B cell (primary cell): Measurements from ENCODE around the gene TMEM132D. TPM values are rescaled to one million over a fixed set of nuclear protein-coding genes. Genes with fewer than 3 reads are reported as not detected.

Experiments
- ATAC-seq: fragments of 200-7000 bp; cut with Tn5 transposase; one replicate; pipeline ENCODE4 v1.10.0; 2021; ENCODE audit warnings: low read depth, mild to moderate bottlenecking, moderate number of reproducible peaks, moderate library complexity
- CTCF ChIA-PET: fragments of 350-600 bp; sonication (Branson Sonifier 250); formaldehyde crosslinking; loops from one replicate; lab custom pipeline; 2021; ENCODE audit warnings: antibody characterized with exemption, inconsistent platforms; lab: Charles Lee
- POLR2A ChIA-PET: fragments of 350-600 bp; sonication (Branson Sonifier 250); formaldehyde crosslinking; loops from one replicate; lab custom pipeline; 2021; ENCODE audit warnings: antibody characterized with exemption; lab: Charles Lee
- DNase-seq: peaks from one replicate; pipeline ENCODE4 v3.0.0; 2013
- H2AFZ ChIP-seq: 2 replicates; pipeline ENCODE4 v1.6.1; 2012; ENCODE audit warnings: mild to moderate bottlenecking, low read depth, low read length; ENCODE audit not compliant: insufficient read depth, poor library complexity, severe bottlenecking
- H3K27ac ChIP-seq, 2 donors: 1 replicate in 1 of 2; 2 replicates in 1 of 2; pipeline ENCODE4 v1.5.1; 2012 to 2013; ENCODE audit warnings: low read length in 2 of 2, mild to moderate bottlenecking in 2 of 2, moderate library complexity in 1 of 2
- H3K27me3 ChIP-seq, 4 experiments: fragments of 200-600 bp in 1 of 4; sonication (generic) in 1 of 4; replicated peaks in 1 of 4; 1 replicate in 2 of 4; 2 replicates in 2 of 4; pipeline versions ENCODE4 v1.6.1 to v1.7.0; 2013 to 2016; ENCODE audit warnings: low read length in 3 of 4, mild to moderate bottlenecking in 2 of 4, mixed read lengths in 1 of 4, moderate library complexity in 1 of 4; ENCODE audit not compliant: insufficient read depth in 4 of 4, control insufficient read depth in 3 of 4; ENCODE audit errors: control extremely low read depth in 1 of 4
- H3K36me3 ChIP-seq, 2 experiments: replicated peaks in 1 of 2; 1 replicate in 1 of 2; 2 replicates in 1 of 2; pipeline versions ENCODE4 v1.6.1 to v1.7.1; 2013; ENCODE audit warnings: low read length in 1 of 2; ENCODE audit not compliant: insufficient read depth in 2 of 2, control insufficient read depth in 1 of 2; ENCODE audit errors: control extremely low read depth in 1 of 2, extremely low read depth in 1 of 2
- H3K4me1 ChIP-seq, 2 donors: fragments of 200-600 bp in 1 of 2; sonication (generic) in 1 of 2; 1 replicate in 1 of 2; 2 replicates in 1 of 2; pipeline versions ENCODE4 v1.5.1 to v1.6.1; 2013 to 2017; ENCODE audit warnings: low read length in 2 of 2; ENCODE audit not compliant: control insufficient read depth in 2 of 2, insufficient read depth in 2 of 2
- H3K4me2 ChIP-seq: replicated peaks from 2 replicates; pipeline ENCODE3; 2012; ENCODE audit warnings: mild to moderate bottlenecking, low read depth, low read length; ENCODE audit not compliant: poor library complexity, severe bottlenecking
- H3K4me3 ChIP-seq, 5 experiments: fragments of 200-600 bp in 1 of 5; sonication (generic) in 1 of 5; 1 replicate in 3 of 5; 2 replicates in 2 of 5; pipeline versions ENCODE4 v1.5.1 to v1.7.0; 2011 to 2016; ENCODE audit warnings: low read length in 4 of 5, mild to moderate bottlenecking in 4 of 5, low read depth in 2 of 5, control low read depth in 1 of 5, moderate library complexity in 1 of 5; ENCODE audit not compliant: insufficient read depth in 1 of 5; ENCODE audit errors: control extremely low read depth in 1 of 5, extremely low read depth in 1 of 5
- H3K79me2 ChIP-seq: fragments of 200-600 bp; sonication (generic); one replicate; pipeline ENCODE4 v1.6.0; 2016; ENCODE audit warnings: low read length; ENCODE audit not compliant: control insufficient read depth, insufficient read depth
- H3K9ac ChIP-seq: fragments of 200-600 bp; sonication (generic); 2 replicates; pipeline ENCODE4 v1.6.1; 2017; ENCODE audit warnings: mild to moderate bottlenecking, low read length, moderate library complexity
- H3K9me3 ChIP-seq, 3 donors: one replicate each; pipeline versions ENCODE4 v1.6.1 to v1.7.1; 2013; ENCODE audit warnings: low read length in 2 of 3; ENCODE audit not compliant: control insufficient read depth in 2 of 3, insufficient read depth in 1 of 3; ENCODE audit errors: control extremely low read depth in 1 of 3
- H4K20me1 ChIP-seq: 2 replicates; pipeline ENCODE4 v1.6.0; 2012; ENCODE audit warnings: mild to moderate bottlenecking, low read length; ENCODE audit not compliant: insufficient read depth, control insufficient read depth, poor library complexity, severe bottlenecking
- H3K27ac Mint-ChIP-seq: one replicate; pipeline ENCODE4 v1.8.0; 2021; ENCODE audit warnings: mixed read lengths
- H3K27me3 Mint-ChIP-seq: one replicate; pipeline ENCODE4 v1.8.0; 2021; ENCODE audit warnings: mixed read lengths
- H3K4me1 Mint-ChIP-seq: one replicate; pipeline ENCODE4 v1.8.0; 2021; ENCODE audit warnings: mixed read lengths
- H3K4me3 Mint-ChIP-seq: one replicate; pipeline ENCODE4 v1.8.0; 2021; ENCODE audit warnings: mixed read lengths
- H3K9me3 Mint-ChIP-seq: one replicate; pipeline ENCODE4 v1.8.0; 2022; ENCODE audit warnings: mixed read lengths; ENCODE audit not compliant: insufficient read depth
- EZH2 ChIP-seq: IDR thresholded peaks from 2 replicates; pipeline ENCODE4 v1.6.1; 2012; ENCODE audit warnings: borderline replicate concordance, low read depth, mild to moderate bottlenecking, moderate library complexity, low read length; ENCODE audit not compliant: insufficient read depth, poor library complexity, severe bottlenecking
- WGBS: methylation state at CpG from one replicate; pipeline ENCODE4 v1.1.5; 2013; ENCODE audit warnings: missing lambda C conversion rate; ENCODE audit not compliant: insufficient coverage; 5-methylcytosine and 5-hydroxymethylcytosine counted together
- intact Hi-C: fragments of 100-400 bp; cut with micrococcal nuclease; formaldehyde crosslinking; loops from one replicate; pipeline ENCODE4 v1.10.0; 2022
- polyA plus RNA-seq: library from polyadenylated mRNA; depleted of rRNA; stranded (reverse); fragments of >200 nt; gene quantifications from 2 replicates; pipeline ENCODE4 v1.2.3, GENCODE V29; 2012
- total RNA-seq, 2 donors: library from RNA; stranded (reverse); fragments of 120-200 nt in 1 of 2; gene quantifications; 1 replicate in 1 of 2; 2 replicates in 1 of 2; pipeline versions ENCODE4 v1.2.3 to v1.2.4, GENCODE V29; 2013 to 2022
- TF ChIP-seq, protein P1 (sequence below): fragments of 200-600 bp; IDR thresholded peaks from one replicate; pipeline ENCODE4 v1.8.0; 2022; ENCODE audit warnings: antibody characterized with exemption, mild to moderate bottlenecking

The TMEM132D gene
- total and polyA plus RNA-seq, 2 donors (not counting 1 experiment from before 2014, with no cell fraction given): not detected

DNA sequence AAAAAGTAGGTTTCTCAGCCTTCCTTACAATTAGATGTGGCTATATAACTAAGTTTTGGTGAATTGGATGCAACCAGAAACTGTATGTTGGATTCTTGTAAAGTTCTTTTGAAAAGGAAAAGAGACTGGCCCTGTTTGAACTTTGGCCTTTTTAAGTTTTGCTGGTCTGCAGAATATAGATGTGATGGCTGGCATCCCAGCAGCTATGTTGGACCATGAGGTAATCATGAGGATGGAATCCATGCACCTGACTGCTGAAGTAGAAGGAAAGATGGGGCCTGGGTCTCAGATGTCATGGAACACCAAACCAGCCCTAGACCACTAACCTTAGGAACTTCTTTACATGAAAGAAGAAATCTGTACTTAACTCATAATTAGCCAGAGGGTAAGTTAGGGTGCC, 568.1 kb downstream of the TMEM132D start:
- DNase-seq: no peak
- H3K27ac Mint-ChIP-seq: no peak overlapping the region

DNA sequence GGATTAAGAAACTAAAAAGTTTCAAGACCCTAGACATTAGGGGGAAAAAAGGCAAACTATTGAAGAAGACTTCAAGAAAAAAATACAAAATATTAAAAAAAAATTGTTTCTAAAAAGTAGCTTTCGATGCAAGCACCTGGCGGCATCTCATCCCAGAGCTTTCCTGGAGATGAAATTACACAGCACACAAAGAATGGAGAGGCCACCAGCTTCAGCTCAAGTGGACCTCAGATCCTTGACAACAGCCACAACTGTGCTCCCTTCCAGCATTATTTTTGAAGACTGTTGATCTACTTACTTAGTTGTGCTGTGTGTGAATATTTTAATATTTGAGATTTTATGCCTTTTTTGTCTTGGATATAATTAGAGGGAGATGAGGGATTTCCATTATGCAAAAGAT, 571.5 kb downstream of the TMEM132D start:
- no peak for ATAC-seq
- Histone ChIP-seq H3K79me2 (no peaks in the 10 kb centered on the region), H3K4me3 (no peak overlapping the region), H3K4me2 (no peak overlapping the region), H3K9ac (no peak overlapping the region), H3K27me3 (no peaks in the 10 kb centered on the region), H3K9me3 (peaks cover 0 to 11% (median 4%) of the 10 kb centered on the region in 3 donors), H4K20me1 (no peaks in the 10 kb centered on the region), H2AFZ (no peak overlapping the region), H3K27ac (no peak overlapping the region), H3K4me1 (no peaks in the 10 kb centered on the region), H3K36me3 (no peaks in the 10 kb centered on the region)
- Mint-ChIP-seq H3K4me1 (no peaks in the 10 kb centered on the region), H3K9me3 (peaks cover 3% of the 10 kb centered on the region), H3K27ac (no peak overlapping the region), H3K4me3 (no peak overlapping the region), H3K27me3 (no peaks in the 10 kb centered on the region)
- DNase-seq: no peak
- intact Hi-C loops: no loop called here
- CTCF ChIA-PET: no interaction called here
- WGBS: 100% methylated on average over 1 of the region's 2 CpGs
- no peak for TF ChIP-seq EZH2
- TF ChIP-seq, protein P1, sequence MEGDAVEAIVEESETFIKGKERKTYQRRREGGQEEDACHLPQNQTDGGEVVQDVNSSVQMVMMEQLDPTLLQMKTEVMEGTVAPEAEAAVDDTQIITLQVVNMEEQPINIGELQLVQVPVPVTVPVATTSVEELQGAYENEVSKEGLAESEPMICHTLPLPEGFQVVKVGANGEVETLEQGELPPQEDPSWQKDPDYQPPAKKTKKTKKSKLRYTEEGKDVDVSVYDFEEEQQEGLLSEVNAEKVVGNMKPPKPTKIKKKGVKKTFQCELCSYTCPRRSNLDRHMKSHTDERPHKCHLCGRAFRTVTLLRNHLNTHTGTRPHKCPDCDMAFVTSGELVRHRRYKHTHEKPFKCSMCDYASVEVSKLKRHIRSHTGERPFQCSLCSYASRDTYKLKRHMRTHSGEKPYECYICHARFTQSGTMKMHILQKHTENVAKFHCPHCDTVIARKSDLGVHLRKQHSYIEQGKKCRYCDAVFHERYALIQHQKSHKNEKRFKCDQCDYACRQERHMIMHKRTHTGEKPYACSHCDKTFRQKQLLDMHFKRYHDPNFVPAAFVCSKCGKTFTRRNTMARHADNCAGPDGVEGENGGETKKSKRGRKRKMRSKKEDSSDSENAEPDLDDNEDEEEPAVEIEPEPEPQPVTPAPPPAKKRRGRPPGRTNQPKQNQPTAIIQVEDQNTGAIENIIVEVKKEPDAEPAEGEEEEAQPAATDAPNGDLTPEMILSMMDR: no peak
- POLR2A ChIA-PET: no interaction called here

More for the DNA sequence above, 568.1 kb downstream of the TMEM132D start:
- peaks cover 0 to 17% (median 4%) of the 10 kb centered on the region in 3 donors for H3K9me3 ChIP-seq
- Mint-ChIP-seq H3K4me3 (no peak overlapping the region), H3K27me3 (no peaks in the 10 kb centered on the region), H3K4me1 (no peaks in the 10 kb centered on the region), H3K9me3 (peaks cover 3% of the 10 kb centered on the region)
- ATAC-seq: no peak
- H3K4me2 ChIP-seq: no peak overlapping the region
- H3K4me3 ChIP-seq: no peak overlapping the region
- no peaks in the 10 kb centered on the region for H3K79me2 ChIP-seq
- no peaks in the 10 kb centered on the region for H3K4me1 ChIP-seq
- CTCF ChIA-PET: no interaction called here
- POLR2A ChIA-PET: no interaction called here
- intact Hi-C loops: no loop called here
- H3K9ac ChIP-seq: no peak overlapping the region
- no peaks in the 10 kb centered on the region for H4K20me1 ChIP-seq
- H3K27me3 ChIP-seq: no peaks in the 10 kb centered on the region
- no peak overlapping the region for H3K27ac ChIP-seq
- no peak for TF ChIP-seq EZH2
- TF ChIP-seq, protein P1: no peak
- no peaks in the 10 kb centered on the region for H3K36me3 ChIP-seq
- no peak overlapping the region for H2AFZ ChIP-seq
